ENCODE data around the gene KIAA0232.

- TF ChIP-seq CREB1 (IDR thresholded peaks at IDR 0.05), result no peak
- no peak for TF ChIP-seq RAD21 (IDR thresholded peaks at IDR 0.05 in 1 of 2, conservative IDR thresholded peaks at IDR 0.05 in 1 of 2; ENCODE audit: low read depth in 2 of 2, low read length in 2 of 2)
- no peak for TF ChIP-seq POLR2AphosphoS5 (IDR thresholded peaks at IDR 0.05; ENCODE audit: low read depth, low read length)
- TF ChIP-seq POLR2A (IDR thresholded peaks at IDR 0.05; ENCODE audit: control extremely low read depth in 1 of 2, low read depth in 2 of 2, low read length in 2 of 2), result no peak
- TF ChIP-seq RFX5 (IDR thresholded peaks at IDR 0.05; ENCODE audit: borderline replicate concordance, low read depth, low read length), result no peak
Measured at GRCh38 chr4:6915041-6916005, 132.8 kb downstream of the KIAA0232 start.

Measured in H1 (cell line).